LNCAP (cell line): ENCODE data around the gene FBXW7.

Source experiments
- TF ChIP-seq, protein P1 (sequence below): fragments of 450-650 bp; IDR thresholded peaks from 2 replicates; pipeline ENCODE4 v1.5.1; 2017; ENCODE audit warnings: mild to moderate bottlenecking

The FBXW7 gene

DNA sequence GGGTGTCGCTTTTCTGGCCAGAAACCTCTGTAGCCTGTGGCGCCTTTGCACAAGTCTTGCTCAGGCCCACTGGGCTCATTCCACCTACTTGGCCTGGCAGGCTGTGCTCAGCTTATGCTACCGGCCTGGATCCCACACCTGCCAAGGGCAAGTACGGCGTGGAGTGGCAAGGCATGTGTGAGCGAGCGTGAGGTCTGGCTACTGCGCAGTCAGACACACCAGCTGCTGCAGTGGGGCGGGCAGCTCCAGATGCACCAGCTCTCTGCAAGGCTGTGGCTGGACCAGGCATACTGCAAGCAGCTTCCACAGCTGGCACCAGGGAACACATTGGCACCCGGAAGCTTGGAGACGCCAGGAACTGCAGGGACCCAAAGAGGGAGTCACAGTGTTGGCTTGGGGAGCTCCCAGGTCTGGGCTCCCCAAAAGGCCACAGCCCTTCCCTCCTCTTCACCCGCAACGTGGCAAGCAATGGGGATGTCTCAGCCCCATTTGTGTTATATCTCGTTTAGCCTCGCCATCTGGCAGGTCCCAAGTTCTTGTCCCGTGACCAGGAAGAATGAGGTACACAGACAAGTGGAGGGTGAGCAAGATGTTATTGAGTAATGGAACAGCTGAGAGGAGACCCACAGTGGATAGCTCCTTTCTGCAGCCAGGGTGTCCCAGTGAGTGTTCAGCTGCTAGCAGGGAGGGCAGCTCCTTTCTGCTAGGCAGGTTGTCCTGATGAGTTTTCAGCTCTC, 3.8 kb upstream of the FBXW7 start:
- TF ChIP-seq, protein P1, sequence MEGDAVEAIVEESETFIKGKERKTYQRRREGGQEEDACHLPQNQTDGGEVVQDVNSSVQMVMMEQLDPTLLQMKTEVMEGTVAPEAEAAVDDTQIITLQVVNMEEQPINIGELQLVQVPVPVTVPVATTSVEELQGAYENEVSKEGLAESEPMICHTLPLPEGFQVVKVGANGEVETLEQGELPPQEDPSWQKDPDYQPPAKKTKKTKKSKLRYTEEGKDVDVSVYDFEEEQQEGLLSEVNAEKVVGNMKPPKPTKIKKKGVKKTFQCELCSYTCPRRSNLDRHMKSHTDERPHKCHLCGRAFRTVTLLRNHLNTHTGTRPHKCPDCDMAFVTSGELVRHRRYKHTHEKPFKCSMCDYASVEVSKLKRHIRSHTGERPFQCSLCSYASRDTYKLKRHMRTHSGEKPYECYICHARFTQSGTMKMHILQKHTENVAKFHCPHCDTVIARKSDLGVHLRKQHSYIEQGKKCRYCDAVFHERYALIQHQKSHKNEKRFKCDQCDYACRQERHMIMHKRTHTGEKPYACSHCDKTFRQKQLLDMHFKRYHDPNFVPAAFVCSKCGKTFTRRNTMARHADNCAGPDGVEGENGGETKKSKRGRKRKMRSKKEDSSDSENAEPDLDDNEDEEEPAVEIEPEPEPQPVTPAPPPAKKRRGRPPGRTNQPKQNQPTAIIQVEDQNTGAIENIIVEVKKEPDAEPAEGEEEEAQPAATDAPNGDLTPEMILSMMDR, result no peak

DNA sequence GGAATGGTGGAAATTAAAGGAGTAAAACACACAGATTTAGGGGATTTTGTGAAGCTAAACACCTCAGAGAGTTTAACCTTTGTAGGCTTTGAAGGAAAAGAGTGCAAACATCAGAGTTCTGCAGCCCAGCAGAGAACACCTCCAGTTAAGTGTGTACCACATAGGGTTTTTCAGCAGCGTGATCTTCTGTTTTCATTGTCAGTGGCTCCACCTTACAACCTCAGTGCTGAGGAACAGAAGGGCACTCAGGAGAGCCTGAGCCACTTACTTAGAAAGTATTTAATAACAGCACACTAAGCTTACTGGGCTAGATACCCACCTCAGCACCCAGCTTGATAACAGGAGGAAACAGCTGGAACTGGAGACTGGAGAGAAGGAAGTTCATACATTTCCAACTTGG, 2.0 kb upstream of the FBXW7 start:
- TF ChIP-seq, protein P1, result no peak

GRCh38 chr4:152536545-152537182, 772 bp upstream of the FBXW7 start:
- TF ChIP-seq, protein P1, result no peak

DNA sequence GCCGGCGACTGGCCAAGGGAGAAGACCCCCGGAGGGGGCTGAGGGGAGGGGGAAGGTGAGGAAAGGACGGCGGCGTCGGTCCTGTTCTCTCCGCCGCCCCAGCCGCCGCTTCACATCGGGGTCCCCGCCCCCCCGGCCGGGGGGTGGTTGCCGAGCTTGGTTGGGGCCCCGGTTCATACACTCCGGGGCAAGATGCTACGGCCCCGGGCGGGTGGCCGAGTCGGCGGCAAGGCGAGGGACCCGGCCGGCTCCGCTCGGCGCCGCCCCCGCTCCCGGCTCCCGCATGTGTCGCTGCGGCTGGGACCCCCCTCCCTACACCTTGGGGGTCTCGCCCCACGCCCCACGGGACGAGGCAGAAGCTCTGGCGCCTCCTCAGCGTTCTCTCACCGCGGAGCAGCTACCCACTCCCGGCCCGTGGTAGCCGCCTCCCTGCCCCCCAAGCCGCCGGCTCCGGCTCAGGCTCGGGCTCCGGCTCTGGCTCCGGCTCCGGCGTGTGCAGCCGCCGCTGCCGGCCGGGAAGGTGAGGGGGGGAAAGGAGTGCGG, 461 bp downstream of the FBXW7 start:
- TF ChIP-seq, protein P1, result no peak

DNA sequence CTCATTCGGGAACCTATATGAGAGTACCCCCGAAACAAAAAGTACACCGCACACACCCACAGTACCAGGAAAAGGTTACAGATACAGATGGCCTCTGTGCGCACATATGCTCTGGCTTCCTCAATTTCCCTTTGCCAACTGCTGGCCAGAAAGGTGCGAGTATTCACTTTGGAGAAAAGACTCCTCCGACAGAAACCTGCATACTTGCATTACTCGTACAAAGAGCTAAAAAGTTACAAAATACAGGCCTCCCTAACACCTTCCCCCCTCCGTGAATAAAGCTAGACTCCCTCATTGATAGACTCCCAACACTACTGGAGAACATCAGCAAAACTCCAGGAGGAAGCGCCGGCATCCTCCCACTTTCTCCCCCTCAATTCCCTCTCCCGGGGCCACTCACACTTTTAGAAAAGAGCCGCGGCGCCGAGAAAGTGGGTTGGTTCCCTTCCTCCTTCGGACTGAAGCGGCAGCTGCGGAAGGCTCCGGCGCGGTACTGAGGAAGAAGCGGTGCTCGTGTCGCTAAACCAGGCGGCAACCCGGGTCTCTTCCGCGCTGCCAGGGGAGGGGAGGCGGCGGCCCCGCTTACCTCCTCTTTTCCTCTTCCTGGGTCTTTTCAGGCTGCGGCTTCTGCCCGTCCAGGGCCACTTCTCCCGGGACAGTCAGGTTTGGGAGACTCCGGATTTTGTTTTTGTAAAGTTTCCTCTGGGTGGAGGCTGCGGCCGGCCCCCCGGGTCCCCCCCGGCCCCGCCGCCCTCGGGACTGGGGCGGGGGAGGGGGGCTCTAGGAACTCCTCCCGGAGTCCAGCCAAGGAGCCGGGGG, 1.1 kb downstream of the FBXW7 start:
- TF ChIP-seq, protein P1, result no peak

DNA sequence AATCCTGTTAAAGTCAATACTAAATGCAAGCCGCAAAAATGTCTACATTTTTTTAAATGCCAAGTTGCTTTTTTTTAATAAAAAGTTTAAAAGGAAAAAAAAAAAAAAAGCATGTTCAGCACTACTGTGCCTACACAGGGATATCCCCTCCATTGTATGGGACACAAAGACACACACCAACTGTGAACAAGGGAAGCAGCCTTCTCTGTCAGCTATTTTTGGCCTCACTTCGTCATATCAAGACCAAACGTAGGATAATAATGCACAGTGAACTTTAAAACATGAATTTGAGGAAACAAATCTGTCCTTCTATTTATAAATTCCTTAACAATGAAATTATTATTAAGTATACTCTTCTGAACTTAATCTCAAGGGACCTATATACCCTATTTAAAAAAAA, 4.4 kb downstream of the FBXW7 start:
- TF ChIP-seq, protein P1, result no peak

DNA sequence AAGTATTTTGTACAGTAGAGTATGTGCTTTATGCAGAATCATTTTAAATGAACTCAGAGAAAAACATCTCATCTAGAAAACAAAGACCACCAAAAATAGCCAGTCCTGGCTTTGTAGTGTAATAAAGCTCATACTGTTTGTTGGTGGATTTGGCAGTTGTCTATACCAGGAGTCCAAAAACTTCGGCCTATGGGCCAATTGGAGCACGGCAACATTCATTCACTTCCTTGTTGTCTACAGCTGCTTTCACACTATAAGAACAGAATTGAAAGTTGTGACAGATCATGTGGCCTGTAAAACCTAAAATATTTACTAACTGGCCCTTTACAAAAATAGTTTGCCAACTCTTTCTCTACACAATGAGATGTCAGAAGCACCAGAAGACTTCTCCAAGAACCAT, 5.3 kb downstream of the FBXW7 start:
- TF ChIP-seq, protein P1, result no peak
